Prostate gland (tissue), 2 donors: ENCODE measurements around the gene PCID2.

ENCODE experiments used
- POLR2A ChIP-seq: fragments of 450-650 bp; IDR thresholded peaks from one replicate; pipeline ENCODE4 v1.6.1; 2016; ENCODE audit warnings: antibody characterized with exemption, mild to moderate bottlenecking
- TF ChIP-seq, protein P1 (sequence below), 4 experiments: fragments of 200-600 bp in 2 of 4; fragments of 450-650 bp in 2 of 4; sonication (generic) in 2 of 4; IDR thresholded peaks; 1 replicate in 3 of 4; 2 replicates in 1 of 4; pipeline ENCODE4 v1.5.1; 2016 to 2019; ENCODE audit warnings: antibody characterized with exemption in 4 of 4, mild to moderate bottlenecking in 2 of 4, moderate library complexity in 2 of 4

- TF ChIP-seq, protein P1, sequence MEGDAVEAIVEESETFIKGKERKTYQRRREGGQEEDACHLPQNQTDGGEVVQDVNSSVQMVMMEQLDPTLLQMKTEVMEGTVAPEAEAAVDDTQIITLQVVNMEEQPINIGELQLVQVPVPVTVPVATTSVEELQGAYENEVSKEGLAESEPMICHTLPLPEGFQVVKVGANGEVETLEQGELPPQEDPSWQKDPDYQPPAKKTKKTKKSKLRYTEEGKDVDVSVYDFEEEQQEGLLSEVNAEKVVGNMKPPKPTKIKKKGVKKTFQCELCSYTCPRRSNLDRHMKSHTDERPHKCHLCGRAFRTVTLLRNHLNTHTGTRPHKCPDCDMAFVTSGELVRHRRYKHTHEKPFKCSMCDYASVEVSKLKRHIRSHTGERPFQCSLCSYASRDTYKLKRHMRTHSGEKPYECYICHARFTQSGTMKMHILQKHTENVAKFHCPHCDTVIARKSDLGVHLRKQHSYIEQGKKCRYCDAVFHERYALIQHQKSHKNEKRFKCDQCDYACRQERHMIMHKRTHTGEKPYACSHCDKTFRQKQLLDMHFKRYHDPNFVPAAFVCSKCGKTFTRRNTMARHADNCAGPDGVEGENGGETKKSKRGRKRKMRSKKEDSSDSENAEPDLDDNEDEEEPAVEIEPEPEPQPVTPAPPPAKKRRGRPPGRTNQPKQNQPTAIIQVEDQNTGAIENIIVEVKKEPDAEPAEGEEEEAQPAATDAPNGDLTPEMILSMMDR (IDR thresholded peaks at IDR 0.05): no peak
- no peak for TF ChIP-seq POLR2A
These were observed 51.1 kb downstream of the PCID2 start for GRCh38 chr13:113157206-113157928.
